Stimulated activated CD4-positive, alpha-beta T cell treated with anti-CD3 and anti-CD28 coated beads, Interleukin-1b, Interleukin-23, amount 100 ng/mL, for 4 hours (primary cell): ENCODE data around the gene METTL21A.
A peak's percentile ranks its signal among the peaks of the same experiment; 100 is the strongest.

ENCODE experiments used
- DNase-seq, 2 donors: peaks; one replicate each; pipeline ENCODE4 v3.0.0-alpha.2; 2020; ENCODE audit warnings: low read depth in 2 of 2

The METTL21A gene

DNA sequence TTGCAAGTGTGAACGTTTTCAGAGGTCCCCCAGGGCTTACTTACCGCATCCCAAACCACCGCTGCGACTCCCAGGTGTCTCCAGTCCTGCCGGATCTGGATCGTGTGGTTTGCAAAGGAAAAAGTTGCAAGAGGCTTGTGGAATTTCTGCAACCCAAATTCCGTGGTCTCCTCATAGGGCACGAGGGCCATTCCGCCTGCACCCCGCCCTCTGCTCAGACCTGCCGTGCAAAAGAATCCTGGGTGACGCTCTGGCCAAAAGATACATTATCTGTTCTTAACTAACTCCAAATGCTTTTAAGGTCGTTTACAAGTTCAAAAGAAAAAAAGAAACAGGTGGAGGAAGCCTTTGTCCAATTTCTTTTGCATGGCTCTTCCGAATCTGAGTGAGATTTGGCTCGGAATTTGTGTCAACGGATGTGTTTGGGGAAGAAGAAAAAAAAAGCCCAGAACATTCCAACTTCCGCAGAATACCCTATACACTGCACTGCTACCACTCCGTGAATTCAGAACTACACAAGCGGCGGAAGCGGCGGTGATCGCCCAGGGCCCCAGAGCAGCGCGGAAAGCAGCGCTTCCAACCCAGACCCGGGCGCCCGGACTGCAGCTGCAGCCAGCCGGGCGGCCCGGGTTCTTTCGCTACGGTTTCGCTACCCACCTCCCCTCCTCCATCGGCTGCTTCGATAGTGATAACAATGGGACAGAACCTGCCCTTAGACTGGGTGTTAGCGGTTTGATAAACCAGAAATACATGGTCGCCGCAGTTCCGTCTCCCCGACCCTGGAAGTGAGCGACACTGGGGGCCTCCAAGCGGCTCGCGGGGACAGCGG is 795 bp downstream of the METTL21A start:
- peak; percentile 35 to 61 for DNase-seq

DNA sequence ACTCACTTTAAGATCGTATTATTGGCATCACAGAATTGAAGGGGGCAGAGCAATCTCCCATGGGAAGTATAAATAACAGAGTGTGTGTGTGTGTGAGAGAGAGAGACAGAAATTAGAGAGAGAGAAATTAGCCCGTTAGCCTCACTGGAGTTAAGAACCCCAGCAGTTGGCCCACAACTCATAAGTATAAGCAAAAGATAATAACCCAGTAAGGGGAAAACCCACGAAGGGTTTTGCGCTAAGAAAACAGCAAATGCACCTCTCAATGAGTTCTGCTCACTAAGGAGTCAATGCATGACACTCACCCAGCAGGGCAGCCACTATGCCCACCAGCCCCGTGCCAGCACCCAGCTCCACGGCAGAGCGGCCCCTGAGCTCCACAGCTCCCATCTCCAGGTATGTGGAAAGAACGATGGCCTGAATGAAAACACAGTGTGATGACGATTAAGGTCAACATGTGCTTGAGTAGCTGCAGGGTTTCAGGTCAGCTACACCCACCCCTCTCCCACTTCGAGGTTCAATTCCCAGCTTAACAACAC is 3.6 kb downstream of the METTL21A start:
- DNase-seq, result no peak

DNA sequence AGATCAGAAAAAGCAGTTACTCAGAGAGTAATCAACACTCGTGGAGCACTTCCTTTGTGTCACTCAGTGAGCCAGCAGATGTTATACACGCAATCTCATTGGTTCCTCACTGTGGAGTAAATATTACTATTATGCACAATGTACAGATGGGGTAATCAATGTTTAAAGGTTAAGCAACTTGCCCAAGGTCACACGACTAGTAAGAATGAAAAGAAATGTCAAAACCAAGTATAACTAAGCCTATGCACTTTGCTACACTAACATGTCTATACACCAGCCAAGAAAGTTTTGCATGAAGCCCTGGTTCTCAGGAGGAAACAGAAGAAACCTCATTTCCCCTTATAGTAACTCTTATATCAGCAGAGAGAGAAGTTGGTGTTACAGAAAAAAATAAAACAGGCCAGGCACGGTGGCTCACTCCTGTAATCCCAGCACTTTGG is 5.4 kb downstream of the METTL21A start:
- no peak for DNase-seq

DNA sequence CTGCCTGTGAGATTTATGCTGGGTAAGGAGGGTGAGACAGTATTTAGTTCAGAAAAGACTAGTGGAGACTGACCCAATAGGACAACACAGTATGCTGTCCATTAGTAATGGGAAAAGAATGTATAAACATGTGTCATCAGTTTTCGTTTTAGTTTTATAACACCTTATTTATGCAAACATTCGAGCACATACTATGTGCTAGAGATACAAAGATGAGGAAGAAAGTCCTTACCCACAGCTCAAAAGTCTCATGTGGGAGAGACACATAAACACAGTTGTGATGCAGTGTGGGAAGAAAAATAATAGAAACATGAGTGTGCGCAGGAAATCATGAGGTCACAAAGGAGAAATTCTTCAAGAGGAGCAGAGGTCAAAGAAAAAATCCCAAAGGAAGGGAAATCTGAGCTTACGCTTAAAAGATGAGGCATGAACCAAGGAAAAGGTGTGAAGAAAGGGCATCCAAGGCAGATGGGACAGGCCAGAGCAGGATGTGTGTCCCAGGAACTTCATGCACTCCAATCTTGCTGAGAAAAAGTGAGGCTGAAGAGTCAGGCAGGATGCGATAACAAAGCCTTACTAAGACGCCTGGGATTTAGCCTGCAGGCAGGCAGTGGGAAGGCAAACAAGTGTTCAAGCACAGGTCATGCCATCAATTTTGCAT is 8.1 kb downstream of the METTL21A start:
- DNase-seq, result no peak

DNA sequence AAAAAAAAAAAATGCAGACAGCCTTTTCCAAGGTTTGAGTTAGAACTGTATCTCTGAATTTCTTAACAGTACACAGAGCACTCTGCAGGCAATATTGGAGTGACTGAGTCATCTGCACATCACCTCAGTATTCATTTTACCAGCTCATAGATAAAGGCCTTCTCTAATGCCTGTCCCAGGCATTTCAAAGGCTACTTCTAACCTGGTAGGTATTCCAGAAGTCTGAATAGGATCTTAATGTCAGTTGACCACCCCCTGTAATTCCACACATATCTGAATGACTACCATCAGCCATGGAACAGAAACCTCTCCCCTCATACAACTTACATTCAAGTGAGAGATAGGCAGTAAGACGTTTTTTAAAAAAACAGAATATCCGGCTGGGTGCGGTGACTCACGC is 9.0 kb downstream of the METTL21A start:
- DNase-seq, result no peak

DNA sequence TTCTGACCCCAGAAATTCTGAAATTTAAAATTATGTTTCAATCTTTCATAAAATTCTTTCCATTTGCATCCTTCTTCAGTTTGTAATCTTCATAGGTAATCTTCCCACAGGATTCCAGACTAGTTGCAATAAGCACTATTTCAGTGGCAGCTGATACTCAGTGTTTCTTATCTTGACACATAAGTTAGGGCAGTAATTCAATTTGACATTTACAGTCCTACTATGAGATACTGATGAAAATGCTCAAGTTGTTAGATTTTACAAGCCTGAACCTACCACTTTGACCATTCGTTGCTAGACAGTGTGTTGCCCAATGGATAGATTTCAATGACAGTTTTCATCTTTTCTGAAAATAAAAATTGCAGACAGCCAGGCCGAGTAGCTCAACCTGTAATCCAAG is 10.4 kb downstream of the METTL21A start:
- DNase-seq, result no peak

DNA sequence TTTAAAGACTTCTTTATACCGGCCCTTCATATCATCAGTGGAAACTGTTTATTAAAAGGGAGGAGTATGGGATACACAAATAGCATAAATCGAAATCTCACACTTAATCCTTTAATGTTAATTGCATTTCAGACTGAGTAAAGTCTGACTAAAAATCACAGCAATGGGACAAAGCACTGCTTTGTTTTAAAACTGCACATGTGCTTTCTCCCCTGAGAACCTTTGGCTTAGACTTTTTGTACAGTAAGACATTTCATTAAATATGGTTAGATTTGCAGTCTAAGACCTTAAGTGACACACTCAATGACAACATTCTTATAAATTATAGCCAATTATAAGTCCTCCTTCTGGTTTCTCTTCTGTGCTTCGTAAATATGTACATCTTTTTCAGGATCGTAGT is 12.5 kb downstream of the METTL21A start:
- no peak for DNase-seq

DNA sequence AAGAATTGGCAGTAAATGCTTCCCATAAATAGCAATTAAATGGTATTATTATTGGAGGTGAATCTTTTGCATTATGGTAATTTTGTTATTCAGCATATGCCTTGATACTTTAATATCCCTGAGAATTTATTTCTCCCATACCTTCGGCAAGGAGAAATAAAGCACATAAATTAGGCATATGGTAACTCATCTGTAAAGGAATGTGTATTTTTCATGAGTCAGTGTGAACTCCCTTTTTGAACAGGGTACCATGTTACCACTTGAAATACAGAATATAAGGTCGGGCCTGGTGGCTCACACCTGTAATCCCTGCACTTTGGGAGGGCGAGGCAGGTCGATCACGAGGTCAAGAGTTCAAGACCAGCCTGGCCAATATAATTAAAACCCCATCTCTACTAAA is 18.4 kb downstream of the METTL21A start:
- DNase-seq, result no peak

DNA sequence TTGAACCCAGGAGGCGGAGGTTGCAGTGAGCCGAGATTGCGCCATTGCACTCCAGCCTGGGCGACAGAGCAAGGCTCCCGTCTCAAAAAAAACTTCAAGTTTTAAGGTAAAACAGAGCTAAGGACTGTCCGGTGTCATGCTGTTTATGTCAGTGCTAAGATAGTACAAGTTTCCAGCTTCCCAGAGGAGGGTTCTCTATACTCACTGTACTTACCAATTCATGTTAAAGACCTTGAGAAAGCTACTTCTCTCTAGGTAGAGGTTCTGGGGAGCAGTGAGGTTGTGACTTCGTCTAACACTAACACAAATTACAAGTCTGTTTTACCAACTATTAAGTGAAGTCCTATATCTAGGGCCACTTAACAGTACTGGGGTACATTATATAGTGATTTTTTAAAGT is 18.8 kb downstream of the METTL21A start:
- no peak for DNase-seq

DNA sequence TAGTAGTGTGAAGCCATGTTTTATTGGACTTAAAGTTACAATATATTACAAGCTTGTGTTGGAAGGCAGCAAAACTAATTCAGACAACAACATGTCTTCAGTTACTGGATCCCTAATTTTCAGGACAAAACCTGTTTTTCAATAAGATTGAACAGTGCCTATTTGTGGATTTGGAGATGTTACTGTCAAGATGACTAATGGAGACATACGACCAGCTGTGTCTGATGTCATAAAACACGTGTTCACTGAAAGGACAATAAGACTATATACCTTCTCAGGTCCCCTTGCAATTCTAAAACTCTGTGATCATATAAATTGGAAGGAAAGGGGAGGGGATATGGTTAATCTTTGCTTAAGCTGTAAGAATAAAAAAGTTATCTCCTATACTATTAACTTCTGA is 21.7 kb downstream of the METTL21A start:
- DNase-seq, result no peak

DNA sequence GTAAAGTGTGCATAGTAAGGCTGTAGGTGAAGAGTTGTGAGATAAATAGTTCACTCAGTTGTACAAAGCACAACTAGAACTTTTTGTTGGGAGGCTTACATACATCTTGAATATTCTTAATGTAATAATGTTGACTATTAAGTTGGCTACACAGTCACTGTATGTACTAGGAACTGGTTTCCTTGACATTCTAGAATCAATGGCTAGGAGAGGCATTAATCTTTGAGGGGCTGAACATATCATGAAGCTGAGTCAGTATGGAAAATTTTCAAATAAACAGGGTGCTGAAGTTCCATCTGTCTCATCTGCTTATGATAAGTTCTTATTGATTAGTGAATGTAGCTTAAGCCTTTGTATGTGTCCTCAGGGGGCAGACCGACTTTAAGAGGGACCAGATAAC is 23.4 kb downstream of the METTL21A start:
- DNase-seq, result no peak

DNA sequence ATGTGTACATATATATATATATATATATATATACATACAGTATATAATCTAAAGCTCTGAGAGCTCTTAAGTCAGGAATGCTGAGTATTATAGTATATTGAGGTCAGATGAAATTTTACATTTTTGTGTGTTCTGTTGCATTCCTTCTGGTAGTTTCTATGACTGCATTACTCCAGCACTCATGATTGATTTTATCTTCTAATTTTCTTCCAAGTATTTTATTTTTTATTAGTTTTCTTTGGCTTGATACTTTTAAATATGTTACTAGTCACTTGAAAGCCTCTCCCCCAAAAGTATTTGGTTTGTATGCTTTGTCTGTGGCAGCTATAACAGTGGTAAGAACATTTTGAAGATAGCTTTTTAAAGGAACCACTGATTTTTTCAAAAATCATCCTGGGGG is 25.0 kb downstream of the METTL21A start:
- no peak for DNase-seq

DNA sequence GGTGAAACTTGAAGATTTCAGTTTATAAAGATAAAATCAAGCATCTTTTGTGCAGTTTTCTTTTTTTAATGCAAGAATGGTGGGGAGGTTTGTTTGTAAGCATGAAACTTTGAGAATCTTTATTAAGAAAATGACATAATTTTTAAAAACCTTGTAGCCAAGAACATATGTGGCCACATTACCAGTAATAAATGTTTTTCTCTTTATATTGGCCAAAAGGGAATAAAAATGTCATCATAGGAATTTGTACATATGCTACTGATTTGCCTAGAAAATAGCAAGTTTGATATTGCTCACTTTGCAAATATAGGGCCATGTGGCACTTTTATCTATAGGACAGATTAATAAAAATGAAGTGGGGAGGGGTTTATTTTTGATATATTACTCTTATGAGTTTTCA is 25.6 kb downstream of the METTL21A start:
- DNase-seq, result no peak

DNA sequence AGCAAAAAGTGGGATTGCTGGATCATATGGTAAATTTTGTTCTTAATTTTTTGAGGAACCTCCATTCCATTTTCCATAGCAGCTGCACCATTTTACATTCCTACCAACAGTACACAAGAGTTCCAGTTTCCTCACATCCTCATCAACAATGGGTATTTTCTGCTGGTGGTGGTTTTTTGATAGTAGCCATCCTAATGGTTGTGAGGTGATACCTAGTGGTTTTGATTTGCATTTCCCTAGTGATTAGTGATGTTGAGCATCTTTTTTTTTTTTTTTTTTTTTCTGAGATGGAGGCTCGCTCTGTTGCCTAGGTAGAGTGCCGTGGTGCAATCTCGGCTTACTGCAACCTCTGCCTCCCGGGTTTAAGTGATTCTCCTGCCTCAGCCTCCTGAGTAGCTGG is 30.5 kb downstream of the METTL21A start:
- no peak for DNase-seq

DNA sequence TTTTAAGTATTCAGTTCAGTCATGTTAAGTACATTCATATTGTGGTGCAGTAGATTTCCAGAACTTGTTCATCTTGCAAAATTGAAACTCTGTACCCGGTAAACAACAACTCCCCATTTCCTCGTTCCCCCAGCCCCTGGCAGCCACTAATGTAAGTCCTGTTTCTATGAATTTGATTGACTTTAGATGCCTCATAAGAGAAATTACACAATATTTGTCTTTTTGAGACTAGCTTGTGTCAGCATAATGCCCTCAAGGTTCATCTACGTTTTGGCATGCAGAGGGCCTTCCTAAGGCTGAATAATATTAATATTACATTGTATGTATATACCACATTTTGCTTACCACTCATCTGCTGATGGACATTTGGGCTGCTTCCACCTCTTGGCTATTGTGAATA is 30.9 kb downstream of the METTL21A start:
- DNase-seq, result no peak

DNA sequence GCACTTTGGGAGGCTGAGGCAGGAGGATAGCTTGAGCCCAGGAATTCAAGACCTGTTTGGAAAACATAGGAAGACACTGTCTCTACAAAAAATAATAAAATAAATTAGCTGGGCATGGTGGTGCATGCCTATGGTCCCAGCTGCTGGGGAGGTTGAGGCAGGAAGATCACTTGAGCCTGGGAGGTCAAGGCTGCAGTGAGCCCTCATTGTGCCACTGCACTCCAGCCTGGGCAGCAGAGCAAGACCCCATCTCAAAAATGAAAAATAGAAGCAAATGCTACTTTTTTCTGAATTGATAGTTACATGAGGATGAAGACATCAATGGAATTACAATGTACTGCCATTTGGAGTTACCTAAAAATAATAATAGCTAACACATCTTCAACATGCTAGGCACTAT is 31.9 kb downstream of the METTL21A start:
- DNase-seq, result no peak

DNA sequence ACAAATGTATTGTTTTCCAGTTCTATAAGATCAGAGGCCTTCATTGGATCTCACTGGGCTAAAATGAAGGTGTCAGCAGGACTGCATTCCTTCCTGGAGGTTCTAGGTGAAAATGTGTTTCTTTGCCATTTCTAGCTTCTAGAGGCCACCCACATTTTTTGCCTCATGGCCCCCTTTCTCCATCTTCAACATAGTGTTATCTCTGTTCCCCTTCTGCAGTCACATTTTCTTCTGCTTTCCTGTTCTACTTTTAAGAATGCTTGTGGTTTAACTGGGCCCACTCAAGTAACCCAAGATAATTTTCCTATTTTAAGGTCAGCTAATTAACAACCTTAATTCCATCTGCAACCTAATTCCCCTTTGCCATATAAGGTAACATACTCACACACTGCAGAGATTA is 36.1 kb downstream of the METTL21A start:
- DNase-seq, result no peak

DNA sequence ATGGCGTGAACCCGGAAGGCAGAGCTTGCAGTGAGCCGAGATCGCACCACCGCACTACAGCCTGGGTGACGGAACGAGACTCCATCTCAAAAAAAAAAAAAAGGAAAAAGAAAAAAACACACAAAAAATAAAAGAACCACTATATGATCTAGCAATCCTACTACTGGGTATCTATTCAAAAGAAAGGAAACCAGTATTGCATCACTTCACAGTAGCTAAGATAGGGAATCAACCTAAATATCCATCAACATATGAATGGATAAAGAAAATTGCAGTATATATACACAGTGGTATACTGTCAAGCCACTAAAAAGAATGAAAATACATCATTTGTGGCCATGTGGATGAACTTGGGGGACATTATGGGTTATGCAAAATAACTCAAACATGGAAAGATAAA is 37.9 kb downstream of the METTL21A start:
- DNase-seq, result no peak

DNA sequence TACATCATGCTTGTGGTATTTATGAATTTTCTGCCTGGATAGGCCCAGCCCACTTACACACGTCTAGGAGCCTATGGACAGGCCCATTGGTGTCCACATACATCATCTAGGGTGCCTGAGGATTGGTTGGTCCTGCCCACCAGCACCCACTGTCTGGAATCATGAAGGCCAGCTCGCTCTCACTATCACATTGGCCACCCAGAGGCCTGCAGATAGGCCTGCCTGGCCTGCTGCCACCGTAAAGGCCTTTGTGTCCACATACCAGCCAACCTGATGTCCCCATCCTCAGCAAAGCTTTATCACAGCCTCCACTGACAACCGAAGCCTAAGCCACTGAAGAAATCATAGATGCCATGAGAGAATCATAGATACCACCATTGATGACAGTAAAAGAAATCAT is 40.2 kb downstream of the METTL21A start:
- DNase-seq, result no peak

DNA sequence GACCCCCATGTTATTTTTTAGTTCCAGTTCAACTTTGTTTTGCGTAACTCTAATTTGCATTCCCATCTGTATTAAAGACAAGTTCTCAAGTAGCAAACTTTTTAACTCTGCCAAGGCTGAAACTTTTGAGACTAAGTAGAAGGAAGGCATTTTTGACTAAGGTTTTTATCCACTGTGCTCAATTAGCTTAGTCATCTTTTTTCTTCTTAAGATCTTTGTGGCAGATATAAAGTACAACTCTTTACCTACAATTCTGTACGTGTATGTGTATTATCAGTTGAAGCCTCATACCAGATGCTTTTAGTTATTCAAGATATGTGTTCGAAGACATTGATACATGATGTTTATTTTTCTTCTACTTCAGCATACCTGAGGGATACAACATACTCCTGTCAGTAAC is 53.8 kb downstream of the METTL21A start:
- DNase-seq, result no peak

DNA sequence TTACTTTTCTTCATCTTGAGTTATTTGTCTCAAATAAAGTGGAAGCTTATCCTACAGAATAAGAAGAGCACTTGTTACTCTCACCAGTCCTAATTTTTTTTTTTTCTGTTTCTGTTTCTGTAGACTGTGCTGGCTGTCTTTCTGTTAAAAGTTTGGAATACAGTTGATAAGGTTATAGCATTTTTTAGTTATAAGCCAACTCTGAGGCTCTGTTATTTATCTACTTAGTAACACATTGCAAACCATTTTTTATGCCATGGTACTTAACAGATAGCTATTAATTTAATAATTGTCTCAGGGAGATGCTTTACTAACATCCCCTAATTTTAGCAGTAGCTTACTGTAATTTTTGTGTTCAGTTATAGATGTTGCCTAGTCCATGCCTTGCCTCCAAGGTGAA is 57.5 kb downstream of the METTL21A start:
- no peak for DNase-seq

DNA sequence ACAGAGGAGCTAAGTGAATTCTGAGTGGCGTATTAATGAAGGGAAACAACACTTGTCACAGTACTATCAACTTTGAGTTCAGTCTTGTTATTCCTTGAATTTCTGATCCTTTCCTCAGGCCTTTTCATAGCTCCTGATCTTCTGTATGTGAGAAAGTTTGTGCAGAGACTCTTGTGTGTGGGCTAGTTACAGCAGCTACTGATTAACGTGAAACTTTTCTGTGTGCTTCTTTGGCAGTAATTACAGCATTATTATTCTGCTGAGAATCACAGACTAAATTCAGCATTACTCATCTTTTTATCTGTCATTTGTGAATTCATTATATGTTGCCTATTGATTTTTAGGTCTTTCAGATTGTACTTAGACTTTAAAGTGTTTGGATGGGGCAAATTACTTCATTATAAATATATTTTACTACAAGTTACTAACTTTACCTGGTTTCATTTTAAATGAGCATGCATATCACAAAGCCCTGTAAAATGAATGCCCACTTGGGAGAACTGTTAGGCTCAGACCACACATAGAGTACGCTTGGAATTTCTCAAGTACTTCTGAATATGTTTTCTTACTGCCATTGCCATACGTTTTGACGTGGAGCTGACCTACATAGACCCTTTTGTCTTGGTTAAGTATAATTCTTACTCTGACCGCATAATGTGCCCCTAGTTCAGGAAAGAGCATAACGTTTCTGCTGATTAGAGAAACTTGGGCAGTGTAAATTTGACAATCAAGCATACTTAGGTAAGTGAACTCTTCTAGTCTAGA is 59.3 kb downstream of the METTL21A start:
- DNase-seq, result no peak
